T-helper 1 cell (primary cell): ENCODE data around the gene LRP1B.
"Not testable (repeated sequence)": the region's sequence is repeated elsewhere in the genome, so short reads cannot be mapped to it uniquely, and the experiment has no call there.

Source experiments
- DNase-seq, 5 donors: peaks; one replicate each; pipeline ENCODE4 v3.0.0-alpha.2; 2012 to 2020

Gene LRP1B

DNA sequence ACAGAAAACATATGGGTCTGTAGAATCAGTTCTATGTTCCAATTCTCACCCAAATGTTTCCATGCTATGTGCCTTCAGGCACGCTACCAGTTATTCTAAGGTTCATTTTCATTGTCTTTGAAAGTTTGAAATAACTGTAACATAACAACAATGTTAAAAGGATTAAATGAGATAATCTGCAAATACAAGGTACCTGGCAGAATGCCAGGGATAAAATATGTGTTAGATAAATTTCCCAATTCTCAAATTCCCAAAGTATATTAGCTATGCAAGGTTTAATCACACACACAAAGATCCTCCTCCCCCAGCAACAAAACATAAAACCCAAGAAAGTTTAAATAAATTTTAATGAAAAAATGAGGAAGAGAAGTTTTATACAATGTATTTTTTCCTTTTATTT is 261.2 kb downstream of the LRP1B start:
- DNase-seq, result no peak

DNA sequence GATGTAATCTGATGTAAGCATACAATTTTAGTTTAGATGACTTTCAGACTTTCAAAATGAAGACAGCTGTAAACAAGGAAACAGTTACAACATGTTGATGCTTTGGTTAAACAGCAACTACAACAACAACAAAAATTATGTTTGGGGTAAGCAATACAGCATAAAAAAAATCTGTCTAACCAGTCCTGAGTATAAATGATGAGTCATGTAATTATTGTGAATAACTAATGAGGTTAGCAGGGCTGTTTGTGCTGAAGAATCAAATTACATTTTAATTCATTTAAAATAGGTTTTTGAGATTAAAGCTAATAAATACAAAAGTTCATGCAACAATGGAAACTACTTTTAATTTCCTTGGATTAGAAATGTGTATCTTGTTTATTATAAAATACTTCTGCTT is 266.9 kb downstream of the LRP1B start:
- no peak for DNase-seq

DNA sequence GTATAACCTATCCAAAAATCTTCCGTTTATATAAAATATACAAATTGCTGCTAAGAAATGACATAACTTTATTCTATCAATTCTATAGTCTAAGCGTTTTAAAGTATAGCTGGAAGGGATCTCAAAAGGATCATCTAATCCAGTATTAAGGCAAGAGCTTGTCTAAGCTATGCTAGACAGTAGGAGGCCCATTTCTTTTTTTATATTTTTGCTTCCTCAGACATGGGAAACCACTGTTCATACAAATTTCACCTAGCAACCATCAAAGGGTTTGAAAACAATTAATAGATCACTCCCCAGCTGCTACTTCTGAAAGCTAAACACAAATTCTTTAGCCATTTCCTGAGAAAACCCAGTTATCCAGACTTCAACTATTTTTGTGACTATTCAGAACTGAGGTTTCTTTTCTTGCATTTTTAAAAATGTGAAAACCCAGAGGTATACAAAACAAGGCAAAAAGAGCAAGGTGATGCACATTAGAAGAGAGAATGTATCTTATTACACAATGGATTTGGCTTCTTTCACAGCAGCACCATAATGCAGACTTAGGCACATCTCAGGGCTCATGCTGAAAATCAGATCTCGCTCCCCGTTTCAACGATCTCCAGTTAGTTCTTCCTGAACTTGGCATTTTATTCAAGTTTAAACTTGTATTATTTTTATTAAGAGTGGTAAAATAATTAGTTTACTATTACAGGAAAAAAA is 274.4 kb downstream of the LRP1B start:
- DNase-seq, result no peak

DNA sequence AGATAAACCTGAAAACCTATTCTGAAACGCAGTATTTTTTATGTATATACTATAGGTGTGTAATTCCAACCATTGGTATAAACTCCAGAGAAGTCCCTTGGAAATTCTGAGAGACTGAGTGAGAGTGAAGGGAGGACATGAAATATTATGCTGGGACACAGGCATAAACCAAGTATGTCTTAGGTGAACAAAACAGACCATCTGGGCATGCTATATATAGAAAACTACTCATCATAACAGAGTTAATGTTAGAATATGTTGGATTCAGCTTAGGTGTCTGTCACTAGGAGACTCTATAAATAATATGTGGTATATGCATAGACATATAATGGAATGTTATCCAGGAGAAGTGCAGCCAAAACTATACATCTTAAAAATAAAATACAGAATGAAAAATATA is 282.6 kb downstream of the LRP1B start:
- DNase-seq, result no peak

DNA sequence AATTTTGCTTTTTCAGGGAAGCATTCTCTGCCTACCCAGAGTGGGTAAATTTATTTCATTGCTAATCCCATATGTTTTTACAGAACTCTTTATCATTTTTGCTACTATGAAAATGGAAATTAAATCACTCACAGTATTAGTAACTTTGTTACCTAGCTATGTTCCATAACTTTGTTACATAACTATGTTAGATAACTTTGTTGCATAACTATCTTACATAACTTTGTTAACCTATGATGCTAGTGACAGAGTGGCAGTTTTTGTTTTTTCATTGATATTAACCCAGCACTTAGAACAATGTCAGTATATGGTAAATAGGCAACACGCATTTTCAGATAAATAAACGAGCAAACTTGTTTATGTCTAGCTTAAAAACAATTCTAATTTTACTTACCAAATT is 286.6 kb downstream of the LRP1B start:
- no peak for DNase-seq

DNA sequence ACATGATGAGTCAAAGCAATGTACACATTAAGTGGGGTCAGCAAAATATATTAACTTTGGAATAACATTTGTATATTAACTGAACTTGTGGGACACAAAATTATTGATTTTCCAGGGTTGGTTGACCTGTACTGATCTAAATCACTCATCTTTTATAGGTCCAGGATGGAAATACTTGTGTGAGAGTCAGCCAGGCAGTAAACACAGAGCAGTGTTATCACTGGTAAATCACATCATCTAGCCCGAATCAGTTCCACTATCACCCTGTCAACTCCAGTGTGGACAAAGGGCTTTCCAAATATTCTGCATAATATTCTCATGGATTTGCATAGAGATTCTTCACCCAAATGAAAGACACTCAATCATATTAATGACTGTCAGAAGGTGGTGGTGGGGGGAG is 295.7 kb downstream of the LRP1B start:
- DNase-seq, result no peak

DNA sequence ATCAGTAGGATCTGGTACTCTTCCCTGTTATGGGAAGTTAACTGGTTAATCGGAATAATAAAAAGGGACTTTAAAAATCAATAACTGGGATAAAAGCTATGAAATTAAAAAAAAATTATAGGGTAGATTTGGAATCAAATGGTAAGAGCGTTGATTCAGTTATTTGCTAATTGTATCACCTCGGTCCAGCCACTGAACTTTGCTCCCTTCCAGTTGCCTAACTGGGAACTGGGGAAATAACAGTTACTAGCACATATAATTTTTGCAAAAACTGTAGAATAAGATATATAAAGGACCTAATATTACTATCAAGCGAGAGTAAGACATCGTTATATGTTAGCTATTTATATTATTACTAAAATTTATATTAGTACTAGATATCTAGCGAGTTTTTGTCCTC is 302.1 kb downstream of the LRP1B start:
- DNase-seq, result no peak

DNA sequence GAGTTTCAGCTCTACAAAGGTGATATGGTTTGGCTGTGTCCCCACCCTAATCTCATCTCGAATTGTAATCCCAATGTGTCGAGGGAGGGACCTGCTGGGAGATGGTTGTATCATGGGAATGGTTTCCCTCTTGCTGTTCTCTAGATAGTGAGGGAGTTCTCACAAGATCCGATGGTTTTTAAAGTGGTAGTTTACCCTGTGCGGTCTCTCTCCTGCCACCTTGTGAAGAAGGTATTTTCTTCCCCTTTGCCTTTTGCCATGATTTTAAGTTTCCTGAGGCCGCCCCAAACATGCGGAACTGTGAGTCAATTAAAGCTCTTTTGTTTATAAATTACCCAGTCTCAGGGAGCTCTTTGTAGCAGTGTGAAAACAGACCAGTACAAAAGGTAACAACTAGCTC is 306.0 kb downstream of the LRP1B start:
- no peak for DNase-seq

DNA sequence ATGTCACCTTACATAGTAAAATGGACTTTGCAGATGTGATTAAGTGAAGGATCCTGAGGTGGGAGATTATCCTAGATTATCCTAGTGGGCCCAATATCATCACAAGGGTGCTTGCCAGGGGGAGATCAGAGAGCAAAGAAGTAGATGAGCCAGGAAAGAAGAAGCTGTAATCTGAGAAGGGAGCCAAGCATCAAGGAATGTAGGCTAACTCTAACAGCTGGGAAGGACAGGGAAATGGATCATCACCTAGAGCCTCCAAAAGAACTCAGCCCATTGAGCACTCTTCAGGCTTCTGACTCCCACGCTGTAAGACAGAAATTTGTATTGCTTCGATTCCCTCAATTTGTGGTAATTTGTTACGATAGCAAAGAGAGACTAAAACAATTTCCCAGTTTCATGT is 309.9 kb downstream of the LRP1B start:
- no peak for DNase-seq

DNA sequence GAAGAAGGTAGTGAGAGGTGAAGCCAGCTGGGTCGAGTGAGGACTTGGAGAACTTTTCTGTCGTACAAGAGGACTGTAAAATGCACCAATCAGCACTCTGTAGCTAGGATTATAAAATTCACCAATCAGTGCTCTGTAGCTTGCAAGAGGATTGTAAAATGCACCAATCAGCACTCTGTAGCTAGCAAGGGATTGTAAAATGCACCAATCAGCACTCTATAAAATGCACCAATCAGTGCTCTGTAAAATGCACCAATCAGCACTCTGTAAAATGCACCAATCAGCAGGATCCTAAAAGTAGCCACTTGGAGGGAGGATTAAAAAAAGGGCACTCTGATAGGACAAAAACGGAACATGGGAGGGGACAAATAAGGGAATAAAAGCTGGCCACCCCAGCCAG is 315.5 kb downstream of the LRP1B start:
- DNase-seq, result not testable (repeated sequence)

DNA sequence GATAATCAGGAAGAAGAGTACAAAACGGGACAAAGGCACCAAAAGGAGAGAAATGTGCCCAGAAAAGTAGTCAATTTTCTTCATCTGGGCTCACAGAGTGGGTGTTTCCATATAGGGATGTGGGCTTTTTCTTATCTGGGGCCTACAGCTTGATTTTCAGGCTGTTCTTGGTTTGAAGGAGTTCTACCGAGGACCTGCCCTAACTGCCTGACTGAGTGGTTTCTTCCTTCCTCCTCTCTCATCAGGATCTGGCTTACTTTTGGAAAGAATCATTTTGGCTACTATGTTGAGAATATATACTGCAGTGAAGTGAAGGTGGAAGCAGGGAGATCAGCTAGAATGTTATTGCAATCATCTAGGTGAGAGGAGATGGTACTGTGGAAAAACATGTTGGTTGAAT is 316.7 kb downstream of the LRP1B start:
- no peak for DNase-seq

DNA sequence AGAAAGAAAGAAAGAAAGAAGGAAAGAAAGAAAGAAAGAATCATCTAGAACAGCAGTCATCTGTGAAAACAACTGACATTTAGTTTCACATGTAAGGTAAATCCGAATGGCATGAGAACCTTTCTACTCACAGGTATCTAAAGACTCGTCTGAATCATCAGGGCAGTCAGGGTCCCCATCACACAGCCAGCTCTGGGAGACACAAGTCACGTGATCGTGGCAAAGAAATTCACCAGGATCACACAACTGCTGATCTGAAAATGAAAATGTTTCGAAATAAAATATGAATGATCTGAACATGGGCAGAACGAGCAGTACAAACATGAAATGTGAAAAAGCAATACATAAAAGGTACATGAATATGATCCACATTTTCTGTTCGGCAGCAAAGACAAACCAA is 320.7 kb downstream of the LRP1B start:
- no peak for DNase-seq

DNA sequence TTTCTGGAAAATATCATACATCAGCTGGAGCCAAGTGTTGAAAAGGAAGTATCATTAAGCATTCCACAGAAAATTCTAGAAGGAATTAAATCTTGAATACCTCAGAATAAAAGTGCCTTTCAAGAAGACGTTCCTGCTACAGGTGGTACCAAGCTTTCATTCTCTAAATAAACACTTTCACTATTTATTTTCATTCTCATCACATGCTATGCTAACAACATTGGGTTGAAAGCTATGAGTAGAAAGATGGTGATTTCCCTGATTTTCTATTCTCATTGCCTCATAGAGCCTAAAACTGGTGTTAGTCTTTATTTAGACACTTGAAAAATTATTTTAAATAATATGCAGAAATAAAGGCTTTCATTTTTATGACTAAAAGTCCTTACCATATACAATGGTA is 324.7 kb downstream of the LRP1B start:
- no peak for DNase-seq

DNA sequence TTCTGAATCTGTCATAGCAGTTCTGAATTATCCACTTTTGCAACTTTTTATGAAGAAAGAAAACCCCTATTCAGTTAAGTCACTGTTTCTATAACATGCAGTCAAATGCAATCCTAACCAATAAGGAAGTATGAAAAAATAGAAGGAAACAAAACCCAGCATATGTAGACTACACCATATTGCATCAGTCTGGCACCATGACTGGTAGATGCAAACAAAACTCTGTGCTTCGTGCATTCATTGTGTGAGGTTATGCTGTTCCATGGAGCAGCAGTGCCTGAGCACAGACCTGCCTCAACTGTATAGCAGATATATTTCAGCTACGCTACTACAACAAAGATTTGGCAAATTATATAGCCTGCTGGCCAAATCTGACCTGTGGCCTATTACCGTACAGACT is 325.5 kb downstream of the LRP1B start:
- DNase-seq, result no peak

DNA sequence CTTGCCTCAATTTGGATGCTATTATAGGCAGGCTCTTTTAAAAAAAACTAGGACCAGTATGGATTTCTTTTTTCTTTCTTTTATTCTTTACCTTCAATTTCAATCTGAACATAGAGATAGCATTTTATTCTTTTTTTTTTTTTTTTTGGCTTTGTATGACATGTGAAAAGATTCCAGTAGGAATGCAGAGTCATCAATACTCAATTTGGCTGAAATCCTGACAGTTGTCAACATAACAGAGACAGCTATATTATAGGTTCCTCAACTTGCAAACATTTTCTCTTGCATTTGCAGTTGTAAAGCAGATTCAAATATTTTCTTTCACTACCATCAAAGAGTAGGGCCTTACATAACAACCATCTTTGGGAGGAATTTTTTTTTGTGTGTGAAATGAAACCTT is 334.4 kb downstream of the LRP1B start:
- no peak for DNase-seq

DNA sequence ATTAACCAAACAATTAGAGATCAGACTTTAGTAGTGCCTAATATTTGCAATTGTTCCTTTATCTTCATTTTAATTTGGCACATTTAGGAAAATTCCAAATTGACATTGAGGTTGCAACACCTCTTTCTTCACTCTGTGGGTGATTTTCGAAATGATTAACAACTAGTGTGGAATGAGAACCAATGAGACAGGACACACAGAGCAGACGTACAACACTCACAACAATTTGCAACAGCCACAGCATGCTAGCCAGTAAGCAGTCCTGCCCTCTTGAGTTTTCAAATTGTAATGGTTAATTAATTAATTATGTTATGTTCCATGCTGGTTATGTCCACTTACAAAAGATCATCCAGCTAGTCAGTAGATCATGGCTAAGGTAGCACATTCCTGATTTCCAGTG is 339.3 kb downstream of the LRP1B start:
- DNase-seq, result no peak

DNA sequence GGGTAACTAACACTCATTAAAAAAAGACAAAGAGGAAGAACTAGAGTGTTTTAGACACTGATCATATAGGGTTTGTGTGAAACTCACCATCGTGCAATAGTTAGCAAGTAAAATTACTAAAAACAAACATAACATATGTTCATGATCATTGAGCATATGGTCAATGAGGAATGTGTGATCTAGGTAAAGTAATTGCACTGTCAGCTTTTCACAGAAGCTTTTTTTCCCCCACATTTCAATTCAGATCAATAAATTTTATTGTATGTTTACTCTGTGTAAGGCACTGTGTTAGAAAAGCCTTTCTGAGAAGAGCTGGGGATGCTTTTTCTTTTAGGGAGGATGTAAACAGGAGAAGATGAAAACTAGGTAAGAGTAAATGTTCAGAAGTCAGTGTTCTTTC is 348.2 kb downstream of the LRP1B start:
- no peak for DNase-seq

DNA sequence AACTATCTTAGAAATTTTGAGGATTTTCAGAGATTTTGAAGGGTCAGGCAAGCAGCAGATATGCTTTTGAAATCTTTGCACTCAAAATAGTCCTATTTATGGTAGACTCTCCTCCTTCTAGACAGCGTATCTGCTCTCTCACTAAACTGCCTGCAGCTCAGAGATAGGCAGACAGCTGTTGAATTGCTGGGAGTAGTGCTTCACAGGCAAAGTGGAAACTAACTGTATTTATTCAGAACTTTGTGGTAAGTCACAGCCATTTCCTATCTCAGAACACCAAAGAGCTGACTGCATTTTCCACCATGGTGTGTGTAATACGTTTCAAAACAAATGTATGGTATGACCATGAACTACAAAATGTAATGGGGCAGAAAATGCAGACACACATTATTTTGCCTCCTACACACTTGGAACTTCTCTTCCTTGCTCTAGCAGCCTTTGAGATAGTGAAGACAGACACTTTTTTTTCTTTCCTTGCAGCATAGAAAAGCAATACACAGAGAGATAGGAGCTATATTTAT is 352.4 kb downstream of the LRP1B start:
- no peak for DNase-seq

DNA sequence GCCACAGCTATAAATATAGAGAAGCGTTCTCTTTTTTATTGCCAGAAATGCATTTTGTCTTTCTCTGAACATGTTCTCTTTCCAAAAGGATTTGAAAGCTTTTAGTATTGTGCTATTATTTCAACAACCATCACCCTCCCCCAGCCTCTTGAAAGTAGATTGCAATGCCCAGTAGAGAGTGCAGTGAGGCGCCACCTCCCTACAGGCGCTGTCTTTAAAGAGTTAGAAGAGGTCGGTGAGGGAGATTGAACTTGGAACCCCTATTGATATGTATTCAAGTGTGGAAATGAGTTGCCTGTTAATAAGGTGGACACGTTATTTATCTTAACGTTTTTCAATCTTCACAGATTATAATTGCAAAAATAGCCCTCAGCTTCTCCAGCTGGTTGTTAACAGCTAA is 360.3 kb downstream of the LRP1B start:
- no peak for DNase-seq

DNA sequence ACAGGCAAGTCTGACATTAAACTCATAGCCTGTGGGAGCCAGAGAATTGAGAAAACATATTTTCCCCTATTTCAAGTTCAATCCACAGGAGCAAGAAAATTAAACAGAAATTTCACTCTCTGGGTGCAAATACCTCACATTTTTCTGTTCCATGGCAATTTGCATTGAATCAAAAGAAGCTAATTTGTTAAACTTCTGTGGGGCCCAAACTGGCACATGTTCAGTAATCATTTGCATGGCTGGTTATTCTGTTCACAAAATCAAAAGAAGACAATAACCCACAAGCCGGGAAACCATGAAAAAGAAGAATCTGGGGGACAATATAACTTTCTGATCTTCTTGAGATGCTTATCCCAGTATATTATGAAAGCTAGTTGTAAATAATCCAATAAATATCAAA is 363.1 kb downstream of the LRP1B start:
- DNase-seq, result no peak

DNA sequence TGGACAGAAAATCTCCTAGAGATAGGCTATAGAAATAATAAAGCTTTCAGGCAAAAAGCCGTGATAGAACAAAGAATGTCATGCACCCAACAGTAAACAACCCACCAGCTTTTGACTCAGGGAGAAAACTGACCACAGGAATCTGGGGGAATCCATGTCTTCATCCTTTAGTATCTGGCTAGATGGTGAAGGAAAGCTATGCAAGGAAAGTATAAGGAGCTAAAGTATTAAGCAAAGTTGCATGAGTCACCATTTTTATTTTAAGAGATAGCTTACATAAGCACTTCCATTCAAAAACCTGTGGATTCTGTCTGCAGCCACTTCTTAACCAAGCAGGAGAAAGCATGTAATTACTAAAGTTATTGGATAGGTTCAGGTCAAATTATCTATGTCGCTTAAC is 363.8 kb downstream of the LRP1B start:
- DNase-seq, result no peak

DNA sequence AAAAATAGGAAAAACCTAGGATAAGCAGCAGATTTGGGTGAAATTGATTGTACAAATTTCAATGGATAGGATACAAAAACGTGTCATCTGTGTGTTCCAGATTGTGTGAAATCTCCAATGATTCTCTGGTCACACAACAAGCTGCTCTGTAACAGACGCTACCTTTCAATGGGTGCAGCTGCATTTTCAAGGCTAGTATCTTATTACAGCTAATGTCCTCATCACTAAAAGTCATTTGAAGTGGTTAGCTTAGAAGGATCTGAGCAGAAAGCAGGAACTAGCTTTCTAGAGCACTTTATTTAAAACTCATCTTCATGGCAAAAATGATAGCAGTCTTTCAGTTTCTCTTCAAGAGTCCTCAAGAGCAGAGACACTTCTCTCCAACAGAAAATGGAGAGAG is 364.6 kb downstream of the LRP1B start:
- DNase-seq, result no peak

DNA sequence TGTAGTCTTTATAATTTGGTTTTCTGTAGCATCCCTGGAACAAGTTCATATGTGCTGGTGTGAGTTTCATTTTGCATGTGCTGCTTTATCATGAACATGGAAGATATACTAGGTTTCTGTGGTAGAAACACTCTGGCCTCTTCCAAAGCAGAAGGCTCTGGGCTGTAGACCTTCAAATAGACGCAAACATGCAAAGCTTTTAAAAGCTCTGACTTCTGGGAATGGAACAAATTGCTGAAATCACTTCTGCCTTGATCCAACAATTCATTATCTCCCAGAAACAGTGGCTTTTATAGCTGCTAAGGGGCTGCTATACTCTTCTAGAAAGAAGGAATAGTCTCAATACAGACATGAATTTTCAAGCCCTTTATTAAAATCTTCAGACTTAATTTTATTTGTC is 382.2 kb downstream of the LRP1B start:
- DNase-seq, result no peak

DNA sequence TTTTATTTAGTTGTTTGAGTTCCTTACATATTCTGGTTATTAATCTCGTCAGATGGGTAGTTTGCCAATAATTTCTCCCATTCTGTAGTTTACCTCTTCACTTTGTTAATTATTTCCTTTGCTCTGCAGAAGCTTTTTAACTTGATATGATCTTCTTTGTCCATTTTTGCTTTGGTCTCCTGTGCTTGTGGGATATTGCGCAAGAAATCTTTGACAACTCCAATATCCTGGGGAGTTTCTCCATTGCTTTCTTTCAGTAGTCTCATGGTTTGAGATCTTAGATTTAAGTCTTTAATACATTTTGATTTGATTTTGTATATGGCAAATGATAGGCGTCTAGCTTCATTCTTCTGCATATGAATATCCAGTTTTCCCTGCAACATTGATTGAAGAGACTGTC is 389.2 kb downstream of the LRP1B start:
- no peak for DNase-seq

DNA sequence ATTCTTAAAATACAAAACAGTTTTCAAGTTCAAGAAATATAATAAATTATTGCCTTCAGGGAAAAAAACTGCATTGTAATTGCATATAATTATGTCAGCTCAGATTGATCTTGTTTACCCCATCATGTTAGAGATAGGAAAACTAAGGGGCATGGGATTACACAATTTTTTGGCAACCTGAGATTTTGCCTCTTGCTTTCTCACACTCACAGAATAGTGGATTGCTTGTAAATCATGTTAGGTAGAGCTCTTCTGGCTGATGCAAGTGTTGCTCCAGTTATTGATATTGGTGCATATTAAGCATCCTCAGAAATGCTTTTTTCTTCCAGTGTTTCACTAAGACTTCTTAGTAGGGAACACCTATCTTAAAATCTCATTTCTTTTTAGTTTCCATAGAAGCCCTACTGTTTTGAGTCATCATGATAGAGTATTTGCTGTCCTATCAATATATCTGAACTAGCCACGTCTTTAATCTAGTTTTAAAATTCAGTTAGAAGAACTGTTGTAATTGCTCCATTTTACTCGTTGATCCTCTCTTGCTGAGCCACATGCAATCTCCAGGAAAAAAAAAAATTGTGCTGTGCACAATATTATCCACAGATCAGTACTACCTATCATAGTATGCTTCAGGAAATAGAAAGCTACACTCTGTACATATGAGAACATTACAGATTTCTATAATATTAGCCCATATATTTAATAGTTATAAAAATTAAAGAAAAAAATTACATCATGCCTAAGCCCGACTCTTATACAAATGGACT is 393.1 kb downstream of the LRP1B start:
- DNase-seq, result no peak
